HepG2 (cell line): ENCODE measurements around the gene CISH. TPM values are rescaled to one million over a fixed set of nuclear protein-coding genes. Genes with fewer than 3 reads are reported as not detected.

Experiments
- ATAC-seq: fragments of 200-7000 bp; cut with Tn5 transposase; 3 replicates; pipeline ENCODE4 v1.9.1; 2020; ENCODE audit warnings: mild to moderate bottlenecking, moderate library complexity
- BruUV-seq: library from RNA; stranded (reverse); fragments of 400-500 nt; replicated peaks from 2 replicates; lab custom pipeline; 2021; lab: Mats Ljungman, UMichigan
- CTCF ChIA-PET: fragments of 300-600 bp; formaldehyde crosslinking; extraction: SDS; loops from one replicate; lab custom pipeline; 2021; ENCODE audit warnings: low total read pairs, inconsistent platforms, low intra/inter-chr PET ratio; lab: Yijun Ruan, JAX
- POLR2A ChIA-PET: fragments of 350-600 bp; sonication (Branson Sonifier 250); formaldehyde crosslinking; loops from one replicate; lab custom pipeline; 2020; ENCODE audit warnings: antibody characterized with exemption, inconsistent platforms; lab: Yijun Ruan, JAX
- DNase-seq: peaks from one replicate; pipeline ENCODE4 v3.0.0-alpha.2; 2015; ENCODE audit warnings: low spot score
- FAIRE-seq: peaks from 3 replicates; lab custom pipeline; 2011; peaks lifted over from hg19 to GRCh38; lab: Jason Lieb, UNC
- H2AFZ ChIP-seq: one replicate; pipeline ENCODE4 v1.6.1; 2011; ENCODE audit warnings: low read length, inconsistent platforms
- H3K27ac ChIP-seq: fragments of 300-600 bp; 3 replicates; pipeline ENCODE4 v1.8.0; 2011; ENCODE audit warnings: mixed run types, mild to moderate bottlenecking, mixed read lengths, low read length, inconsistent platforms; ENCODE audit not compliant: insufficient read depth; ENCODE audit errors: extremely low read length
- H3K27me3 ChIP-seq, 2 experiments: fragments of 200-600 bp in 1 of 2; 2 replicates in 1 of 2; 3 replicates in 1 of 2; pipeline versions ENCODE4 v1.6.0 to v1.8.0; 2011; ENCODE audit warnings: low read length in 2 of 2, mild to moderate bottlenecking in 2 of 2, moderate library complexity in 2 of 2, inconsistent platforms in 1 of 2; ENCODE audit not compliant: insufficient read depth in 2 of 2, control insufficient read depth in 1 of 2
- H3K36me3 ChIP-seq, 2 experiments: fragments of 200-600 bp in 1 of 2; replicated peaks in 1 of 2; 2 replicates in 1 of 2; 3 replicates in 1 of 2; pipeline versions ENCODE4 v1.5.1 to v1.8.0; 2011; ENCODE audit warnings: low read length in 2 of 2, inconsistent platforms in 1 of 2; ENCODE audit not compliant: insufficient read depth in 2 of 2, control insufficient read depth in 1 of 2
- H3K4me1 ChIP-seq: 2 replicates; pipeline ENCODE4 v1.5.1; 2012; ENCODE audit warnings: low read length, inconsistent platforms; ENCODE audit not compliant: insufficient read depth
- H3K4me2 ChIP-seq: 2 replicates; pipeline ENCODE4 v1.6.0; 2011; ENCODE audit warnings: low read depth, low read length, inconsistent platforms
- H3K4me3 ChIP-seq, 3 experiments: fragments of 200-600 bp in 1 of 3; sonication (generic), shearing (Covaris generic) in 1 of 3; replicated peaks in 1 of 3; 2 replicates each; pipeline ENCODE4 v1.5.1; 2011 to 2016; ENCODE audit warnings: low read length in 3 of 3, inconsistent platforms in 2 of 3, low read depth in 2 of 3, mild to moderate bottlenecking in 2 of 3, control low read depth in 1 of 3, mixed read lengths in 1 of 3; ENCODE audit not compliant: insufficient read depth in 1 of 3
- H3K79me2 ChIP-seq: one replicate; pipeline ENCODE4 v1.6.1; 2011; ENCODE audit warnings: low read length, inconsistent platforms; ENCODE audit not compliant: insufficient read depth
- H3K9ac ChIP-seq: 2 replicates; pipeline ENCODE4 v1.6.0; 2011; ENCODE audit warnings: mild to moderate bottlenecking, low read depth, low read length, inconsistent platforms; ENCODE audit not compliant: insufficient read depth
- H3K9me3 ChIP-seq: 2 replicates; pipeline ENCODE4 v1.5.1; 2012; ENCODE audit warnings: mild to moderate bottlenecking, low read length
- H4K20me1 ChIP-seq: 2 replicates; pipeline ENCODE4 v1.6.0; 2011; ENCODE audit warnings: inconsistent platforms, mild to moderate bottlenecking, low read length, moderate library complexity; ENCODE audit not compliant: insufficient read depth
- CHD2 ChIP-seq: IDR thresholded peaks from 2 replicates; pipeline ENCODE4 v1.6.1; 2011; ENCODE audit warnings: low read depth, low read length, improper control_type of control experiment
- DMAP1 ChIP-seq: IDR thresholded peaks from 2 replicates; pipeline ENCODE4 v1.6.1; 2016
- ETS1 ChIP-seq: sonication (generic); formaldehyde crosslinking; IDR thresholded peaks from 2 replicates; pipeline ENCODE4 v1.4.0; 2020; ENCODE audit warnings: missing genetic modification reagents
- MTF1 ChIP-seq: sonication (generic); formaldehyde crosslinking; IDR thresholded peaks from 2 replicates; pipeline ENCODE4 v1.5.0; 2020; ENCODE audit warnings: missing genetic modification reagents
- NR2F1 ChIP-seq, 2 experiments: fragments of 450-650 bp in 1 of 2; formaldehyde crosslinking in 1 of 2; IDR thresholded peaks; 2 replicates each; pipeline versions ENCODE4 v1.5.0 to v1.6.1; 2016 to 2020; ENCODE audit warnings: mild to moderate bottlenecking in 1 of 2, missing compliant biosample characterization in 1 of 2, missing genetic modification reagents in 1 of 2, moderate library complexity in 1 of 2
- RXRA ChIP-seq: sonication (generic); formaldehyde crosslinking; IDR thresholded peaks from 2 replicates; pipeline ENCODE4 v1.5.1; 2020; ENCODE audit warnings: missing genetic modification reagents
- SSRP1 ChIP-seq: IDR thresholded peaks from 2 replicates; pipeline ENCODE4 v1.6.1; 2016; ENCODE audit warnings: control low read depth
- TAF1 ChIP-seq: sonication (generic); formaldehyde crosslinking; IDR thresholded peaks from 2 replicates; pipeline ENCODE4 v1.4.0; 2020; ENCODE audit warnings: missing genetic modification reagents
- THAP7 ChIP-seq: sonication (generic); formaldehyde crosslinking; IDR thresholded peaks from 2 replicates; pipeline ENCODE4 v1.8.1; 2023; ENCODE audit warnings: mild to moderate bottlenecking, missing genetic modification reagents
- ZBED4 ChIP-seq: sonication (generic); formaldehyde crosslinking; IDR thresholded peaks from 2 replicates; pipeline ENCODE4 v1.4.0; 2020; ENCODE audit warnings: missing genetic modification reagents, borderline replicate concordance
- ZHX1 ChIP-seq: sonication (generic); formaldehyde crosslinking; IDR thresholded peaks from 2 replicates; pipeline ENCODE4 v1.8.1; 2022; ENCODE audit warnings: low read depth, mild to moderate bottlenecking, missing genetic modification reagents
- ZNF256 ChIP-seq: sonication (generic); formaldehyde crosslinking; conservative IDR thresholded peaks from 2 replicates; pipeline ENCODE4 v1.4.0; 2020; ENCODE audit warnings: missing genetic modification reagents
- ZSCAN5A ChIP-seq: sonication (generic); formaldehyde crosslinking; IDR thresholded peaks from 2 replicates; pipeline ENCODE4 v1.8.0; 2022; ENCODE audit warnings: mild to moderate bottlenecking, missing genetic modification reagents, borderline replicate concordance
- WGBS: methylation state at CpG from one replicate; pipeline ENCODE4 v1.1.6; 2017; ENCODE audit warnings: low lambda C conversion rate; 5-methylcytosine and 5-hydroxymethylcytosine counted together
- in situ Hi-C: cut with HindIII; loops from 2 replicates; pipeline ENCODE4 v1.10.0; 2017; ENCODE audit warnings: low pct_unique_long_range_greater_than_20kb; ENCODE audit not compliant: extremely low pct_ligation_motif_present
- intact Hi-C: fragments of 100-400 bp; cut with micrococcal nuclease; formaldehyde crosslinking; loops from one replicate; pipeline ENCODE4 v1.10.0; 2022; ENCODE audit not compliant: unreplicated experiment
- polyA plus RNA-seq, 8 experiments: library from polyadenylated mRNA; depleted of rRNA in 3 of 8; stranded (reverse) in 7 of 8; unstranded in 1 of 8; fragments of >200 nt; fragmentation: Illumina TruSeq in 4 of 8; extraction: Trizol in 4 of 8; gene quantifications; 2 replicates each; pipeline versions ENCODE4 v1.2.1 to v1.2.3, GENCODE V29; 2011 to 2016; ENCODE audit warnings: low read depth in 4 of 8, missing spikeins in 1 of 8, mixed read lengths in 1 of 8; ENCODE audit not compliant: insufficient read depth in 1 of 8
- total RNA-seq, 5 experiments: library from RNA; depleted of rRNA; stranded (reverse); fragments of >200 nt; fragmentation: Illumina TruSeq; extraction: Trizol; gene quantifications; 2 replicates each; pipeline ENCODE4 v1.2.3, GENCODE V29; 2016; ENCODE audit warnings: low read depth in 1 of 5

Gene CISH
- total and polyA plus RNA-seq, 2 of the 13 experiments (the other 11 are each of a cell fraction or from before 2014, with no cell fraction given): 0.91 to 1.5 TPM

GRCh38 chr3:50660386-50660785, 48.8 kb upstream of the CISH start:
- ChIA-PET POLR2A (no interaction called here), CTCF (no interaction called here)
- intact Hi-C loops: no loop called here
- H2AFZ ChIP-seq: no peak overlapping the region
- no peak overlapping the region for H3K4me2 ChIP-seq
- H3K4me1 ChIP-seq: peaks cover 8% of the 10 kb centered on the region; the same call in 1 of the 2 replicates
- ATAC-seq (no peak), FAIRE-seq (no peak), DNase-seq (no peak)
- no peaks in the 10 kb centered on the region for H3K36me3 ChIP-seq
- BruUV-seq: no TSS peak
- in situ Hi-C loops: no loop called here
- H3K4me3 ChIP-seq: no peak overlapping the region
- H3K27ac ChIP-seq: no peak overlapping the region
- no peaks in the 10 kb centered on the region for H3K9me3 ChIP-seq
- WGBS: 82% methylated on average over 8 of the region's 10 CpGs
- H3K9ac ChIP-seq: no peak overlapping the region
- peaks cover 0 to 40% of the 10 kb centered on the region in 2 experiments; a peak in 3 of 5 replicates for H3K27me3 ChIP-seq
- no peaks in the 10 kb centered on the region for H4K20me1 ChIP-seq
- H3K79me2 ChIP-seq: no peaks in the 10 kb centered on the region
- TF ChIP-seq MTF1 (CRISPR knock-in tag) (no peak), ZNF256 (CRISPR knock-in tag) (no peak), ETS1 (CRISPR knock-in tag) (no peak), ZBED4 (CRISPR knock-in tag) (no peak), CHD2 (no peak), TAF1 (CRISPR knock-in tag) (no peak), RXRA (CRISPR knock-in tag) (no peak), DMAP1 (no peak), NR2F1 (CRISPR knock-in tag; IDR thresholded peaks at IDR 0.05) (no peak), ZHX1 (no peak), SSRP1 (CRISPR knock-in tag) (no peak), ZSCAN5A (CRISPR knock-in tag) (no peak), THAP7 (CRISPR knock-in tag) (no peak)
